Mesenchymal stem cell (in vitro differentiated cells and primary cell): Measurements from ENCODE around the gene FUT6.

Experiments
- DNase-seq: peaks from one replicate; pipeline ENCODE4 v3.0.0-alpha.2; 2013
- H2AFZ ChIP-seq: one replicate; pipeline ENCODE4 v1.6.1; 2013; ENCODE audit warnings: low read depth, mild to moderate bottlenecking, control low read depth, inconsistent platforms, low read length, moderate library complexity
- H2AK5ac ChIP-seq: 2 replicates; pipeline ENCODE4 v1.6.1; 2013; ENCODE audit warnings: low read length, moderate library complexity, mild to moderate bottlenecking, inconsistent platforms; ENCODE audit not compliant: severe bottlenecking
- H2BK120ac ChIP-seq: one replicate; pipeline ENCODE4 v1.6.1; 2013; ENCODE audit warnings: low read depth, mild to moderate bottlenecking, inconsistent platforms, low read length, moderate library complexity
- H2BK12ac ChIP-seq, 2 experiments: one replicate each; pipeline ENCODE4 v1.6.1; 2013; ENCODE audit warnings: inconsistent platforms in 2 of 2, low read length in 2 of 2, mild to moderate bottlenecking in 2 of 2, moderate library complexity in 2 of 2, control low read depth in 1 of 2
- H2BK15ac ChIP-seq: one replicate; pipeline ENCODE4 v1.6.1; 2013; ENCODE audit warnings: mild to moderate bottlenecking, low read depth, inconsistent platforms; ENCODE audit not compliant: poor library complexity, severe bottlenecking
- H2BK5ac ChIP-seq: 2 replicates; pipeline ENCODE4 v1.6.1; 2013; ENCODE audit warnings: low read depth, mild to moderate bottlenecking, low read length, control low read depth, inconsistent platforms; ENCODE audit not compliant: poor library complexity, severe bottlenecking
- H3K14ac ChIP-seq, 2 experiments: one replicate each; pipeline ENCODE4 v1.6.1; 2013; ENCODE audit warnings: inconsistent platforms in 2 of 2, low read length in 2 of 2, control low read depth in 1 of 2, mild to moderate bottlenecking in 1 of 2, moderate library complexity in 1 of 2
- H3K18ac ChIP-seq, 2 experiments: one replicate each; pipeline ENCODE4 v1.6.1; 2013; ENCODE audit warnings: inconsistent platforms in 2 of 2, low read length in 2 of 2, control low read depth in 1 of 2, low read depth in 1 of 2, mild to moderate bottlenecking in 1 of 2
- H3K23ac ChIP-seq, 2 experiments: one replicate each; pipeline ENCODE4 v1.6.1; 2013; ENCODE audit warnings: inconsistent platforms in 2 of 2, low read length in 2 of 2, mild to moderate bottlenecking in 2 of 2, moderate library complexity in 2 of 2, control low read depth in 1 of 2
- H3K27ac ChIP-seq: 2 replicates; pipeline ENCODE4 v1.5.1; 2013; ENCODE audit warnings: mild to moderate bottlenecking, moderate library complexity, low read length, control low read depth, inconsistent platforms; ENCODE audit not compliant: poor library complexity, severe bottlenecking
- H3K27me3 ChIP-seq, 2 experiments: 2 replicates each; pipeline versions ENCODE4 v1.6.1 to v1.7.0; 2013; ENCODE audit warnings: low read length in 2 of 2, mild to moderate bottlenecking in 2 of 2, moderate library complexity in 2 of 2, control low read depth in 1 of 2, inconsistent platforms in 1 of 2; ENCODE audit not compliant: control insufficient read depth in 1 of 2, insufficient read depth in 1 of 2
- H3K36me3 ChIP-seq, 2 experiments: 2 replicates each; pipeline versions ENCODE4 v1.6.1 to v1.7.0; 2013; ENCODE audit warnings: low read length in 2 of 2, control low read depth in 1 of 2, inconsistent platforms in 1 of 2, low read depth in 1 of 2, mild to moderate bottlenecking in 1 of 2; ENCODE audit not compliant: insufficient read depth in 2 of 2, control insufficient read depth in 1 of 2
- H3K4ac ChIP-seq, 2 experiments: one replicate each; pipeline ENCODE4 v1.6.1; 2013; ENCODE audit warnings: inconsistent platforms in 2 of 2, low read length in 2 of 2, mild to moderate bottlenecking in 2 of 2, moderate library complexity in 2 of 2, control low read depth in 1 of 2, low read depth in 1 of 2
- H3K4me1 ChIP-seq: 2 replicates; pipeline ENCODE4 v1.6.1; 2013; ENCODE audit warnings: low read depth, low read length, control low read depth; ENCODE audit not compliant: control insufficient read depth, insufficient read depth
- H3K4me2 ChIP-seq: 2 replicates; pipeline ENCODE4 v1.6.1; 2013; ENCODE audit warnings: low read length, mild to moderate bottlenecking, inconsistent platforms; ENCODE audit not compliant: poor library complexity, severe bottlenecking
- H3K4me3 ChIP-seq, 2 experiments: 2 replicates each; pipeline versions ENCODE4 v1.5.1 to v1.7.0; 2013; ENCODE audit warnings: low read length in 2 of 2, mild to moderate bottlenecking in 2 of 2, control low read depth in 1 of 2, low read depth in 1 of 2; ENCODE audit not compliant: insufficient read depth in 1 of 2
- H3K79me1 ChIP-seq: replicated peaks from 2 replicates; pipeline ENCODE4 v1.6.1; 2013; ENCODE audit warnings: mild to moderate bottlenecking, control low read depth, low read length, inconsistent platforms; ENCODE audit not compliant: poor library complexity, severe bottlenecking
- H3K9ac ChIP-seq: 2 replicates; pipeline ENCODE4 v1.7.0; 2013; ENCODE audit warnings: mild to moderate bottlenecking, low read length, moderate library complexity
- H3K9me3 ChIP-seq: 2 replicates; pipeline ENCODE4 v1.7.0; 2013; ENCODE audit warnings: mild to moderate bottlenecking, low read length; ENCODE audit not compliant: control insufficient read depth
- H4K8ac ChIP-seq: one replicate; pipeline ENCODE4 v1.6.1; 2013; ENCODE audit warnings: inconsistent platforms, mild to moderate bottlenecking, low read length, moderate library complexity
- H4K91ac ChIP-seq: one replicate; pipeline ENCODE4 v1.6.1; 2013; ENCODE audit warnings: mild to moderate bottlenecking, low read length, inconsistent platforms
- WGBS: methylation state at CpG from one replicate; pipeline ENCODE4 v1.1.7; 2013; ENCODE audit warnings: mixed read lengths; 5-methylcytosine and 5-hydroxymethylcytosine counted together

Gene FUT6

DNA sequence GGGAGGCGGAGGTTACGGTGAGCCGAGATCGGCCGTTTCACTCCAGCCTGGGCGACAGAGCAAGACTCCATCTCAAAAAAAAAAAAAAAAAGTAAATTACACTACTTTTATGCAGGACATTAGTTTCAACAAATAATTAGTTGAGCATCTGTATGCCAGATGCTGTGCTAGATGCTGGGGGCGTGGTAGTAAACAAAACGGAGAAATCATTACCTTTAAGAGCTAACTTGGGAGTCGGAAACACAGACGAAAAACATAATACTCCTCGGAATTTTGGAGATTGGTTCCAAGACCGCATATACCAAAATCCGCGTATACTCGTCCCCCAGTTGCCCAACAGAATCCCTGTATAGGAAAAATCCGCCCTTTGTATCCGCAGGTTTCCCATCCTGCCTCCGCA lies 47.3 kb downstream of the FUT6 start:
- no peak overlapping the region for H3K4ac ChIP-seq
- no peak overlapping the region for H3K4me3 ChIP-seq
- WGBS = 95% methylated on average over 14 of the region's 18 CpGs
- H3K14ac ChIP-seq = no peak overlapping the region
- DNase-seq = no peak
- no peak overlapping the region for H3K18ac ChIP-seq
- no peak overlapping the region for H2BK5ac ChIP-seq
- no peak overlapping the region for H2BK120ac ChIP-seq
- H3K79me1 ChIP-seq = peaks cover 23% of the 10 kb centered on the region
- H3K27me3 ChIP-seq = no peaks in the 10 kb centered on the region
- no peak overlapping the region for H2BK12ac ChIP-seq
- no peak overlapping the region for H3K4me2 ChIP-seq
- H2AK5ac ChIP-seq = no peak overlapping the region
- H4K8ac ChIP-seq = no peak overlapping the region
- no peak overlapping the region for H4K91ac ChIP-seq
- H3K9me3 ChIP-seq = no peaks in the 10 kb centered on the region
- H3K23ac ChIP-seq = no peak overlapping the region
- no peak overlapping the region for H2BK15ac ChIP-seq
- no peak overlapping the region for H3K27ac ChIP-seq
- no peak overlapping the region for H3K9ac ChIP-seq
- H3K36me3 ChIP-seq = peaks cover 26 to 29% of the 10 kb centered on the region in 2 experiments
- no peak overlapping the region for H2AFZ ChIP-seq
- H3K4me1 ChIP-seq = peaks cover 9% of the 10 kb centered on the region

DNA sequence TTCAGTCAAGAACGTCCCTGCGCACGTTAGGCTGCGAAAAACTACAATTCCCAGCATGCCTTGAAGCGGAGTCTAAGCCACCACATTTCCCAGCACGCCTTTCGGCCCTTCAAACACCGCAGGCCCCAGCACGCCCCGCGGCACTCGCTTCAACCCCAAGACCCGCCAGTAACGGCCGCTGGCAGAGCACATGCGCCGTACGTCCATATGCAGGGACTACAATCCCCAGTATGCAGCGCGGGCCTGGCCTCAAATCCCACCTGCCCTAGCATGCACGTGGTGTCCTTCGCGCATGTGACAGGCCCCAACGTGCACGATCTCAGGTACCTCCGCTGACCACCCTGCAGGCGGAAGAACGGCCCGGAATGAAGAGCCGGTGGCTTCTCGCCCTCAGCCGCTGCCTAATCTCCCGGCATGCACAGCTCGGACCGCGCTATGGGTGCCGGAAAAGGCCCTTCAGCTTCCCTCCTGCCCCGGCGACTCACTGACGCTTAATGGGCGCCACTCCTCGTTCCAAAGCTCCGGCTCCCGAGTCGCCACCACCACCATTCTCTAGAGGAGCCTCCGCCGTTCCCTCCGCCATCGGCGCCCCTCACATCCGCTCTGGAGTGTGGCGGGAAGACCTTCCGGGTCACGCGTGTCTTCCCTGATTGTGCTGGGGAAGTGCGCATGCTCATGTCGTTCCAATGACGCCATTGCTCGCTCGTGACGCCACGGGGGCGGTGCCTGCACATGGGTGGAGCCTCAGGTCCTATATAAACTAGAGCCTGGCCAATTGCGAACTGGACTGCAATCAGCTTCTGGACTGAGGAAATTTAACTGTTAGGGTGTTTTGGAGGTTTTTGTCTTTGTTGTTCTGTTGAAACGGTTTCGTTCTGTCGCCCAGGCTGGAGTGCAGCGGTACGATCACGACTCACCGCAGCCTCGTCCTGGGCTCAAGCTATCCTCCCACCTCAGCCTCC lies 48.7 kb downstream of the FUT6 start, which contains the start of gene DUS3L:
Gene DUS3L, minus strand, starts transcription at position 605 of the 962 bp plus-strand sequence. Its CDS starts 22 bp downstream, at position 583.
- Histone ChIP-seq H3K4me1 (peaks cover 9% of the 10 kb centered on the region), H3K4me3 (peak within 1 kb of the TSS; percentile 94 to 98), H3K14ac (peak within 1 kb of the TSS in 1 of 2 experiments; percentile 95), H2BK12ac (peak within 1 kb of the TSS; percentile 29 to 37), H2BK15ac (peak within 1 kb of the TSS; percentile 70), H2AFZ (peak within 1 kb of the TSS; percentile 98), H3K9ac (peak within 1 kb of the TSS; percentile 98), H4K91ac (peak within 1 kb of the TSS; percentile 100), H4K8ac (peak within 1 kb of the TSS; percentile 100), H3K79me1 (peaks cover 27% of the 10 kb centered on the region), H3K9me3 (no peaks in the 10 kb centered on the region), H3K36me3 (peaks cover 40 to 43% of the 10 kb centered on the region in 2 experiments), H2BK5ac (peak within 1 kb of the TSS; percentile 75), H3K4ac (peak within 1 kb of the TSS; percentile 80 to 95), H3K23ac (peak within 1 kb of the TSS in 1 of 2 experiments; percentile 65), H2BK120ac (peak within 1 kb of the TSS; percentile 92), H3K27me3 (no peaks in the 10 kb centered on the region), H3K18ac (peak within 1 kb of the TSS; percentile 91 to 98), H2AK5ac (peak within 1 kb of the TSS; percentile 23), H3K27ac (peak within 1 kb of the TSS; percentile 95), H3K4me2 (peak within 1 kb of the TSS; percentile 77)
- peak; percentile 98 for DNase-seq
- WGBS = 11% methylated on average over 72 of the region's 72 CpGs

DNA sequence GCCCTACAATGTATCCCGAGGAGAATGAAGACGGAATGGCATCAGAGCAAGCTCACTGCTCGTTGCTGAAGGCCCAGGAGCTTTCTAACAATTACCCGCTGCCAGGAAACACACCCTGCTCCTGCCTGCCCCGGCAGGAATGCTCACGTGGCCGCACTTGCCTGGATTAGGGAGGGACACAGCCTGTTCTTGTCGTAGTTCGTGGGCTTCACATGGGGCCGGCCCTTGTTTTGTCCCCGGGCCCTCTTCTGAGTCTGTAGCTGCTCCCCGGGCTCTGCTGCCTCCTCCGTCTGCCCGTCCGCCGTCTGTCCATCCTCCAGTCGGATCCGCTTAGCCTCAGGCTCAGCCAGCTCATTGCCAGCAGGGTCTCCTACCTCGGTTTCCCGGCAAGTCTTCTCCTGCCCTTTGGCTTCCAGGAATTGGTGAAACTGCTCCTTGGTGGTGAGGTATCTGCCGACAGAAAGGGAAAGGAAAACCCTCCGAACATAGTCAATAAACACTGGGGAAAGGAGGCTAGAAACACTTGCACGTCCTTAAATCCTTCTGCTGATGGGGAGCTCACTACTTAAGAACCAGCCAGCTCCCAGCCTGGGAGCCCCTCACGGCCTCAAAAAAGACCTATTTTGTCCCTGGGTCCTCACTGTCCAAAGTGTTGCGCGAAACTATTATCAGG lies 49.5 kb downstream of the FUT6 start:
- WGBS = 86% methylated on average over 26 of the region's 26 CpGs
- no peak overlapping the region for H2AFZ ChIP-seq
- peak overlapping the region; percentile 8 for H3K27ac ChIP-seq
- peak overlapping the region; percentile 98 for H3K9ac ChIP-seq
- H2BK120ac ChIP-seq = no peak overlapping the region
- peaks cover 9% of the 10 kb centered on the region for H3K4me1 ChIP-seq
- no peak for DNase-seq
- H3K36me3 ChIP-seq = peaks cover 48 to 51% of the 10 kb centered on the region in 2 experiments
- H3K79me1 ChIP-seq = peaks cover 33% of the 10 kb centered on the region
- H3K23ac ChIP-seq = no peak overlapping the region
- H3K4me2 ChIP-seq = peak overlapping the region; percentile 77
- H2BK12ac ChIP-seq = no peak overlapping the region
- H3K9me3 ChIP-seq = no peaks in the 10 kb centered on the region
- no peak overlapping the region for H2BK5ac ChIP-seq
- H2BK15ac ChIP-seq = no peak overlapping the region
- no peak overlapping the region for H3K18ac ChIP-seq
- H2AK5ac ChIP-seq = peak overlapping the region; percentile 4
- H3K14ac ChIP-seq = no peak overlapping the region
- no peak overlapping the region for H3K4ac ChIP-seq
- no peaks in the 10 kb centered on the region for H3K27me3 ChIP-seq
- H3K4me3 ChIP-seq = peak overlapping the region; percentile 94 to 98
- H4K8ac ChIP-seq = peak overlapping the region; percentile 10
- H4K91ac ChIP-seq = no peak overlapping the region

DNA sequence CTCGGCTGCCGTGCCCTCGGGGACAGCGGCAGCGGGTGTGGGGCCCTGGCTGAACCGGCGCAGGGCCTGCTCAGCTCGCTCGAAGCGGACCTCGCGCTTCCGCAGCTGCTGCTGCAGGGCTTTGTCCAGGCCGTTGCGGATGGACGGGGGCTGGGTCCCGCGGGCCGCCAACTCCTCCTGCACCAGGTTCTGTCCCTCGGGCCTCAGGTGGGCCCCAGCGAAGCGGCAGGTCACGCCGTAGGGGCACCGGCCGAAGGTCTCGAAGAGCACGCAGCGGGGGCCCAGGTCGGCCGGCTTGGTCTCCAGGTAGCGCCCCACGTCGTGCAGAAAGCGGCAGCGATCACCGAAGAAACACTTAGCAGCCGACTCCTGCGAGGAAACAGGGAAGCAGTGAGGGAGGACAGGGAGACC lies 50.1 kb downstream of the FUT6 start:
- H2AFZ ChIP-seq = no peak overlapping the region
- DNase-seq = no peak
- no peak overlapping the region for H3K27ac ChIP-seq
- H3K4me3 ChIP-seq = no peak overlapping the region
- no peak overlapping the region for H2BK15ac ChIP-seq
- no peaks in the 10 kb centered on the region for H3K27me3 ChIP-seq
- H4K8ac ChIP-seq = no peak overlapping the region
- H3K79me1 ChIP-seq = peaks cover 39% of the 10 kb centered on the region
- H3K9ac ChIP-seq = no peak overlapping the region
- peaks cover 53 to 58% of the 10 kb centered on the region in 2 experiments for H3K36me3 ChIP-seq
- no peak overlapping the region for H2BK5ac ChIP-seq
- H3K4ac ChIP-seq = no peak overlapping the region
- no peak overlapping the region for H2AK5ac ChIP-seq
- no peaks in the 10 kb centered on the region for H3K9me3 ChIP-seq
- WGBS = 95% methylated on average over 39 of the region's 39 CpGs
- no peak overlapping the region for H3K18ac ChIP-seq
- no peak overlapping the region for H2BK12ac ChIP-seq
- H3K4me1 ChIP-seq = peaks cover 9% of the 10 kb centered on the region
- no peak overlapping the region for H4K91ac ChIP-seq
- no peak overlapping the region for H3K4me2 ChIP-seq
- H3K23ac ChIP-seq = no peak overlapping the region
- no peak overlapping the region for H3K14ac ChIP-seq
- no peak overlapping the region for H2BK120ac ChIP-seq
